CD4-positive, alpha-beta memory T cell (primary cell): ENCODE results near the gene MTMR1. TPM values are rescaled to one million over a fixed set of nuclear protein-coding genes. Genes with fewer than 3 reads are reported as not detected.

ENCODE experiments used
- CTCF ChIA-PET: fragments of 350-600 bp; sonication (Branson Sonifier 250); formaldehyde crosslinking; loops from one replicate; lab custom pipeline; 2021; ENCODE audit warnings: inconsistent platforms; ENCODE audit not compliant: partially characterized antibody; lab: Charles Lee
- POLR2A ChIA-PET: fragments of 350-600 bp; sonication (Branson Sonifier 250); formaldehyde crosslinking; loops from one replicate; lab custom pipeline; 2021; ENCODE audit not compliant: partially characterized antibody; lab: Charles Lee
- DNase-seq, 5 donors: peaks; one replicate each; pipeline versions ENCODE4 v3.0.0 to v3.0.0-alpha.2; 2020 to 2022; ENCODE audit warnings: mixed read lengths in 1 of 5
- H3K27ac ChIP-seq: one replicate; pipeline ENCODE4 v1.7.0; 2013; ENCODE audit warnings: low read depth, low read length
- H3K27me3 ChIP-seq: 2 replicates; pipeline ENCODE4 v1.7.0; 2013; ENCODE audit warnings: mild to moderate bottlenecking, low read length, moderate library complexity; ENCODE audit not compliant: insufficient read depth
- H3K36me3 ChIP-seq: 2 replicates; pipeline ENCODE4 v1.7.0; 2013; ENCODE audit warnings: mild to moderate bottlenecking, low read length, moderate library complexity; ENCODE audit not compliant: insufficient read depth
- H3K4me1 ChIP-seq: 2 replicates; pipeline ENCODE4 v1.7.0; 2013; ENCODE audit warnings: mild to moderate bottlenecking, low read length, moderate library complexity; ENCODE audit not compliant: insufficient read depth
- H3K4me3 ChIP-seq, 2 donors: one replicate each; pipeline ENCODE4 v1.7.0; 2013; ENCODE audit warnings: low read length in 2 of 2, mild to moderate bottlenecking in 1 of 2
- H3K9me3 ChIP-seq, 2 donors: one replicate each; pipeline ENCODE4 v1.7.0; 2013; ENCODE audit warnings: low read length in 2 of 2, control low read depth in 1 of 2; ENCODE audit not compliant: control insufficient read depth in 1 of 2
- H3K27ac Mint-ChIP-seq, 7 donors: one replicate each; pipeline ENCODE4 v1.8.0; 2020 to 2021; ENCODE audit warnings: mixed read lengths in 7 of 7, mild to moderate bottlenecking in 6 of 7, inconsistent platforms in 3 of 7, moderate library complexity in 3 of 7
- H3K27me3 Mint-ChIP-seq, 2 donors: one replicate each; pipeline ENCODE4 v1.8.0; 2020 to 2021; ENCODE audit warnings: mixed read lengths in 2 of 2
- H3K36me3 Mint-ChIP-seq, 2 donors: one replicate each; pipeline ENCODE4 v1.8.0; 2020 to 2021; ENCODE audit warnings: mixed read lengths in 2 of 2, inconsistent platforms in 1 of 2, mild to moderate bottlenecking in 1 of 2
- H3K4me1 Mint-ChIP-seq, 4 donors: one replicate each; pipeline ENCODE4 v1.8.0; 2020 to 2021; ENCODE audit warnings: mixed read lengths in 4 of 4, mild to moderate bottlenecking in 1 of 4
- H3K4me3 Mint-ChIP-seq, 8 donors: one replicate each; pipeline ENCODE4 v1.8.0; 2020 to 2021; ENCODE audit warnings: mixed read lengths in 8 of 8, mild to moderate bottlenecking in 7 of 8, moderate library complexity in 6 of 8, inconsistent platforms in 3 of 8
- H3K9me3 Mint-ChIP-seq, 8 donors: one replicate each; pipeline ENCODE4 v1.8.0; 2020 to 2021; ENCODE audit warnings: mixed read lengths in 8 of 8, mild to moderate bottlenecking in 5 of 8, inconsistent platforms in 3 of 8, moderate library complexity in 1 of 8
- intact Hi-C: fragments of 100-400 bp; cut with micrococcal nuclease; formaldehyde crosslinking; loops from one replicate; pipeline ENCODE4 v1.15.1; 2023
- polyA plus RNA-seq, 2 donors: library from polyadenylated mRNA; unstranded; fragments of 300-500 nt; fragmentation: Illumina TruSeq; gene quantifications; one replicate each; pipeline ENCODE4 v1.2.3, GENCODE V29; 2021
- total RNA-seq, 2 experiments: library from RNA; stranded (reverse); gene quantifications; one replicate each; pipeline ENCODE4 v1.2.3, GENCODE V29; 2021

The MTMR1 gene
- total and polyA plus RNA-seq, 4 experiments from 2014 or later, result 15.1 to 37.6 (median 29.5) TPM

- no peak for DNase-seq
- intact Hi-C loops, result no loop called here
Measured at GRCh38 chrX:150763810-150764209, 70.6 kb downstream of the MTMR1 start.

DNA sequence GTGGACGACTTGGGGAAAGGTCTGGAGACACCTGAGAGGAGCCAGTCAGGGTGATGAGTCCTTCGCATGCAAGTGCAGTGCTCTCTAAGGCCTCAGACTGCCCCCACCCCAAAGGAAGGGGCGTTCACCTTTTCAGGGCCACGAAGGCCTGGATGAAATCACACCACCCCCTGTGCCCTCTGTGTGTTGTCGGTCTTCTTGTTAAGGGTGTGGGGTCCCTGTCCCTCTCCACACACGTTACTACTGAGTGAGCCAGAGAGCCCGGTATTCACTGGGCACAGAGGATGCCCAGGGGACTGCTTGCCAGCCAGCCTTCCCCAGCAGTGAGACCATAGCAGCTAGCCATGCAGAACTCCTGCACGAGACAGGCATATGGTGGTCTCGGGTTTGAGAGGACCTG, 72.0 kb downstream of the MTMR1 start:
- Histone ChIP-seq H3K36me3 (no peaks in the 10 kb centered on the region), H3K9me3 (no peaks in the 10 kb centered on the region), H3K4me3 (no peak overlapping the region), H3K4me1 (no peaks in the 10 kb centered on the region), H3K27ac (no peak overlapping the region), H3K27me3 (no peaks in the 10 kb centered on the region)
- no peak overlapping the region for H3K4me3 Mint-ChIP-seq
- POLR2A ChIA-PET, result no interaction called here
- peaks cover 0 to 2% (median 0%) of the 10 kb centered on the region in 4 donors for H3K4me1 Mint-ChIP-seq
- H3K36me3 Mint-ChIP-seq, result peaks cover 0 to 13% of the 10 kb centered on the region in 2 donors
- no peaks in the 10 kb centered on the region for H3K27me3 Mint-ChIP-seq
- intact Hi-C loops, result no loop called here
- peaks cover 0 to 2% (median 0%) of the 10 kb centered on the region in 8 donors for H3K9me3 Mint-ChIP-seq
- CTCF ChIA-PET, result no interaction called here
- H3K27ac Mint-ChIP-seq, result peak overlapping the region in 1 of 7 donors; percentile 64
- DNase-seq, result no peak

More at GRCh38 chrX:150763810-150764209, 70.6 kb downstream of the MTMR1 start:
- CTCF ChIA-PET, result interaction anchor here (1.8 to 2.5 kb wide), 2 partner anchors 8 to 318 kb away, joined by 7 to 8 read pairs; no protein-coding TSS in a partner anchor
- Histone ChIP-seq H3K27ac (no peak overlapping the region), H3K9me3 (no peaks in the 10 kb centered on the region), H3K4me1 (no peaks in the 10 kb centered on the region), H3K27me3 (no peaks in the 10 kb centered on the region), H3K36me3 (no peaks in the 10 kb centered on the region), H3K4me3 (no peak overlapping the region)
- Mint-ChIP-seq H3K9me3 (peaks cover 0 to 2% (median 0%) of the 10 kb centered on the region in 8 donors), H3K4me1 (peaks cover 0 to 2% (median 0%) of the 10 kb centered on the region in 4 donors), H3K27me3 (no peaks in the 10 kb centered on the region), H3K27ac (peak overlapping the region in 1 of 7 donors; percentile 51), H3K36me3 (peaks cover 4 to 22% of the 10 kb centered on the region in 2 donors), H3K4me3 (no peak overlapping the region)
- POLR2A ChIA-PET, result no interaction called here

- Histone ChIP-seq H3K27me3 (no peaks in the 10 kb centered on the region), H3K4me3 (no peak overlapping the region), H3K4me1 (no peaks in the 10 kb centered on the region), H3K27ac (no peak overlapping the region), H3K36me3 (no peaks in the 10 kb centered on the region), H3K9me3 (no peaks in the 10 kb centered on the region)
- intact Hi-C loops, result no loop called here
- Mint-ChIP-seq H3K9me3 (peaks cover 0 to 1% (median 0%) of the 10 kb centered on the region in 8 donors), H3K27me3 (no peaks in the 10 kb centered on the region), H3K4me3 (no peak overlapping the region), H3K27ac (no peak overlapping the region), H3K36me3 (peaks cover 0 to 13% of the 10 kb centered on the region in 2 donors), H3K4me1 (peaks cover 0 to 2% (median 0%) of the 10 kb centered on the region in 4 donors)
- POLR2A ChIA-PET, result no interaction called here
- CTCF ChIA-PET, result interaction anchor here (1.0 to 1.3 kb wide), 2 partner anchors 316 to 1265 kb away, joined by 4 read pairs; no protein-coding TSS in a partner anchor
- DNase-seq, result no peak
Measured at GRCh38 chrX:150765782-150766350, 72.7 kb downstream of the MTMR1 start.

DNA sequence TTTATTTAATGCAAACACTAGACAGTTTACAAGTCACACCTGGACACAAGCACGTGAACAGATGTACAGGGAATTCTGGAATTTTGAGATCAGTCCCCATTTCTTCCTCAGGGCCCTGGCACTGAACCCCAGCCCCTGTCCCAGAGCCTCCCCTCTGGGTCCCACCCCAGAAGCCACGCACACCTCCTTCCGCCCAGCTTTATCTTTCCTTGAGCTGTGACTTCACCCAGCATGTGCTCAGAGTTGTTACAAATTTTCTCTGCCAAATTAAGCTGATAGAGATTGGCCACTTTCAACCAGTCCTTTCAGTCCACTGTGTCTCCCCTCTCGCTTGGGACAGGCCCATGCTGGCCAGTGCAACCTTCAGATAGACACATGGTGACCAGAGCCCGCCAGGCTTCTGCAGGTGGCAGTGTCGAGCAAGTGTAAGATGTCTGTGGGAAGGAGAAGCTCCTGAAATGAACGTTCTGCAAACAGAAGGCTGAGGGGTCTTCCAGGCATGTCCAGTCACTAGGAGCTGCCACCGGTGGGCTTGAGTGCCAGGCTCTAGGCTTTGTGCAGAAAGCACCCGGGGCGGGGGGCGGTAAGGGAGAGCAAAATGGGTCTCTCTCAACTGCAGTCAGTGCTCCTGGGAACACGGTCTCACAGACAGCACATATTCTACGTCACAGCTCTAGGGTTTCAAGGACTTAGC, 73.3 kb downstream of the MTMR1 start:
- Histone ChIP-seq H3K27ac (no peak overlapping the region), H3K36me3 (no peaks in the 10 kb centered on the region), H3K4me3 (no peak overlapping the region), H3K27me3 (no peaks in the 10 kb centered on the region), H3K4me1 (no peaks in the 10 kb centered on the region), H3K9me3 (no peaks in the 10 kb centered on the region)
- no peak for DNase-seq
- Mint-ChIP-seq H3K4me3 (no peak overlapping the region), H3K4me1 (peaks cover 0 to 2% (median 0%) of the 10 kb centered on the region in 4 donors), H3K9me3 (no peaks in the 10 kb centered on the region), H3K27ac (peak overlapping the region in 2 of 7 donors; percentile 4 to 23), H3K36me3 (peaks cover 0 to 13% of the 10 kb centered on the region in 2 donors), H3K27me3 (no peaks in the 10 kb centered on the region)
- CTCF ChIA-PET, result interaction anchor here (1.0 to 1.3 kb wide), 2 partner anchors 315 to 1266 kb away, joined by 4 read pairs; no protein-coding TSS in a partner anchor
- intact Hi-C loops, result no loop called here
- POLR2A ChIA-PET, result no interaction called here

DNA sequence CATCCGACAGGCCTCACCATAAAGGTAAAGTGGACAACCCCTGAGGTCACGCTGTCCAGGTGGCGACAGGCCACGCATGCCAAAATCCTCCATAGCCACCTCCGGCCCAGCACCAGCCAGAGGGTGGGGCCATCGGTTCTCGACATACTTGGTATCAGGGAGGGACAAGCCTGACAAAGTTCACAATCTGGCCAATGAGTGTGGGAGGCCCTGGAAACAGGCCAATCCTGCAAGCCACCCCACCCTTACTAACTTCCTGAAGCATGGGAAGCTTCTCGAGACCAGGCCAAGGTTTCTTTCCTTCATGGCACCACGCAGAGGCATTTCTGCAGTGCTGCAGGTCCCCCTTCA, 73.8 kb downstream of the MTMR1 start:
- intact Hi-C loops, result no loop called here
- Histone ChIP-seq H3K9me3 (no peaks in the 10 kb centered on the region), H3K27ac (no peak overlapping the region), H3K27me3 (no peaks in the 10 kb centered on the region), H3K4me1 (no peaks in the 10 kb centered on the region), H3K36me3 (no peaks in the 10 kb centered on the region), H3K4me3 (no peak overlapping the region)
- peak overlapping the region in 1 of 7 donors; percentile 4 for H3K27ac Mint-ChIP-seq
- DNase-seq, result no peak
- ChIA-PET CTCF (interaction anchor here (1.3 kb wide), 1 partner anchor 315 kb away, joined by 4 read pairs; no protein-coding TSS in a partner anchor), POLR2A (no interaction called here)
- H3K4me1 Mint-ChIP-seq, result peaks cover 0 to 2% (median under 1%) of the 10 kb centered on the region in 4 donors
- H3K4me3 Mint-ChIP-seq, result no peak overlapping the region
- no peaks in the 10 kb centered on the region for H3K9me3 Mint-ChIP-seq
- peaks cover 0 to 13% of the 10 kb centered on the region in 2 donors for H3K36me3 Mint-ChIP-seq
- H3K27me3 Mint-ChIP-seq, result no peaks in the 10 kb centered on the region

DNA sequence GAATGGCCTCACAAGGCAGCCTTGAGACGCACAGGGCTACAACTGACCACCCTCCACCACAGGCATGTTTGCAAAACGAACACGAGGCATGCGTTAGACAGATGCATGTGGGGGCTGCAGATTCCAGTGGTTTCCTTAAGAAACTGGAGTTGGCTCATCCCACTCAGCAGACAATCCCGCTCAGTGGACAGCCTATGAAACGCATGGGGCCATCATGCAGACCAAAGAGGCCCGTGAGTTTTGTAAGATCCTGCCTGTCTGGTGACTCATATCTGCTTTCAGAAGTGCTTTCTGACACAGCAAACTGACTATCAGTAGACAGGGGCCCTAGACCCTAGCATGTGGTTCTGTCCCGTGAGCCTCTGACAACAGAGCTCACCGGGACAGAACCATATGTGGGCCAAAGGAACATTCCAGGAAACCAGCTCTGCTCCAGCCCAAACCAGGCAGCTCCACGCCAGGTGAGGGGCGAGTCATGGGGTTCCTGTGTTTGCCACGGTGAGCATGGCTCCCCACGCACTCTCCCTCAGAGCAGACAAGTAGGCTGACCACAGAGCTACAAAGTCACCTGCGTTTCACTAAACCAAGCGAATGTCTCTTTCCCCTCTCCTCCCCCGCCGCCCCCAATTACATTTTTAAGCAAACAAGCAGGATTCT, 74.4 kb downstream of the MTMR1 start:
- H3K4me3 Mint-ChIP-seq, result no peak overlapping the region
- intact Hi-C loops, result no loop called here
- DNase-seq, result no peak
- CTCF ChIA-PET, result interaction anchor here (7.2 kb wide), 1 partner anchor 314 kb away, joined by 133 read pairs; no protein-coding TSS in a partner anchor
- H3K4me1 Mint-ChIP-seq, result peaks cover 0 to 2% (median under 1%) of the 10 kb centered on the region in 4 donors
- H3K9me3 ChIP-seq, result no peaks in the 10 kb centered on the region
- no peaks in the 10 kb centered on the region for H3K27me3 ChIP-seq
- no peak overlapping the region for H3K4me3 ChIP-seq
- no peaks in the 10 kb centered on the region for H3K36me3 ChIP-seq
- no peak overlapping the region for H3K27ac ChIP-seq
- peak overlapping the region in 1 of 7 donors; percentile 29 for H3K27ac Mint-ChIP-seq
- no peaks in the 10 kb centered on the region for H3K27me3 Mint-ChIP-seq
- POLR2A ChIA-PET, result no interaction called here
- H3K36me3 Mint-ChIP-seq, result peaks cover 0 to 11% of the 10 kb centered on the region in 2 donors
- no peaks in the 10 kb centered on the region for H3K4me1 ChIP-seq
- H3K9me3 Mint-ChIP-seq, result no peaks in the 10 kb centered on the region

DNA sequence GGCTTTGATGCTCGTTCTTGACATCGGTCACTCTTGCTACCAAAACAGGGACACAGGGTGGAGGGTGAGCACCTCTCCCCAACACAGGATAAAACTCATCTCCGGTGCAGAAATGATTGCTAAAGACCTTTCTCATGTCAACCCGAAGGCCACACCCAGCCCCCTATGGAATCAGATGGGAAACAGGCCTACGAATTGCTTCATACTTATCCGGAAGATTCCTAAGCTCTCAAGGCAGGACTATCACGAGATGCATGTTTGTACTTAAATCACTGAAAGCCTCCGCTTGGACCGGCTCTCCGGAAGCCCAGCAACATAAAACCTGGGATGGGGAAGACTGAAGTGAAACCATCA, 74.9 kb downstream of the MTMR1 start:
- Mint-ChIP-seq H3K4me3 (no peak overlapping the region), H3K27ac (peak overlapping the region in 2 of 7 donors; percentile 29 to 64), H3K4me1 (peaks cover 0 to 2% (median under 1%) of the 10 kb centered on the region in 4 donors), H3K36me3 (peaks cover 0 to 11% of the 10 kb centered on the region in 2 donors), H3K9me3 (no peaks in the 10 kb centered on the region), H3K27me3 (no peaks in the 10 kb centered on the region)
- Histone ChIP-seq H3K27me3 (no peaks in the 10 kb centered on the region), H3K9me3 (no peaks in the 10 kb centered on the region), H3K27ac (no peak overlapping the region), H3K4me1 (no peaks in the 10 kb centered on the region), H3K36me3 (no peaks in the 10 kb centered on the region), H3K4me3 (no peak overlapping the region)
- no peak for DNase-seq
- POLR2A ChIA-PET, result no interaction called here
- CTCF ChIA-PET, result interaction anchor here (7.2 kb wide), 1 partner anchor 314 kb away, joined by 133 read pairs; no protein-coding TSS in a partner anchor
- intact Hi-C loops, result no loop called here
